Kidney capillary endothelial cell (primary cell): Measurements from ENCODE around the gene LRRC37B.
A peak's percentile ranks its signal among the peaks of the same experiment; 100 is the strongest.
"Not testable (repeated sequence)": the region's sequence is repeated elsewhere in the genome, so short reads cannot be mapped to it uniquely, and the experiment has no call there.

ENCODE experiments used
- DNase-seq: peaks from one replicate; pipeline ENCODE4 v3.0.0-alpha.2; 2018; ENCODE audit warnings: low spot score

The LRRC37B gene

DNA sequence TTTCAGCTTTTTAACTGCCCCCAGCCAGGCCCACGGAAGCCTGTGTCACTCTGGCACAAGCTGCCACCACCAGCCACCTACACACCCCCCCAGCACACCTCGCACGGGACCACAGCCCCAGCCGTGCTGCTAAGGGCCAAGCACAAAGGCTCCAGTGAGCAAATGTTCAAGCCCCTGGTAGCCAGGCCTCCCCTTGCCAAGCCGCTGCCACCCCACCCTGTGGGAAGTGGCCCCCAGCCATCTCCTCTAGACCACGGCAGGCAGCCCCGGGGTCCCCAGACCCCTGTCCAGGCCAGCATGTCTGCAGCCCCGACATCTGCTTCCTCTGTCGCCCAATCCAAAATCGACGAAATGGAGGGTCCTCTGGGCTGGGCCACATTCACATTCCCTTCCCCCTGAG, 35.1 kb downstream of the LRRC37B start:
- DNase-seq: not testable (repeated sequence)

DNA sequence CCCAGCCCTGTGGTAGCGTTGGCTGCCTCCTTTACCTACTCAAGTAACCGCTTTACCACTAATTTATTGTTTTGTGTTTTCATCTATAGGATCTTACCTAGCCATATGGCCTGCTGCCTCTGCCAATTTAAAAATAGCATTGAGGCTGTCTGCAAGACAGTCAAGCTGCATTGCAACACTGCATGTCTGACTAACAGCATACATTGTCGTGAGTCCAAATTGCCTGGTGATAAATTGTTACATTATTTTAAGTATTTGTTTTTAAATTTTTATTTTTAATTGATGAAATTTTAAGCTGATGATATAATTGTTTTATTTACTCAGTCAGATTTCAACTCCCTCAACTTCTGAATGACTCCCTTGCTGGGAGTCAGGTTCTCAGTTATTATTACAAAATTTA, 38.4 kb downstream of the LRRC37B start:
- not testable (repeated sequence) for DNase-seq

DNA sequence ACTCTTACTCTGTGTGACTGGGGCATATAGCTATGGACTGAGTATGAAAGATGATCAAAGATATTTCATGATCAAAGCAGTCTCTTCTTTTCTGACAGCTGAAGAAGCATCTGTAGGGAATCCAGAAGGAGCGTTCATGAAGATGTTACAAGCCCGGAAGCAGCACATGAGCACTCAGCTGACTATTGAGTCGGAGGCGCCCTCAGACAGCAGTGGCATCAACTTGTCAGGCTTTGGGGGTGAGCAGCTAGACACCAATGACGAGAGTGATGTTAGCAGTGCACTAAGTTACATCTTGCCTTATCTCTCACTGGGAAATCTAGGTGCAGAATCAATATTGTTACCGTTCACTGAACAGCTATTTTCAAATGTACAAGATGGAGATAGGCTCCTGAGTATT, 40.5 kb downstream of the LRRC37B start:
- DNase-seq: not testable (repeated sequence)

DNA sequence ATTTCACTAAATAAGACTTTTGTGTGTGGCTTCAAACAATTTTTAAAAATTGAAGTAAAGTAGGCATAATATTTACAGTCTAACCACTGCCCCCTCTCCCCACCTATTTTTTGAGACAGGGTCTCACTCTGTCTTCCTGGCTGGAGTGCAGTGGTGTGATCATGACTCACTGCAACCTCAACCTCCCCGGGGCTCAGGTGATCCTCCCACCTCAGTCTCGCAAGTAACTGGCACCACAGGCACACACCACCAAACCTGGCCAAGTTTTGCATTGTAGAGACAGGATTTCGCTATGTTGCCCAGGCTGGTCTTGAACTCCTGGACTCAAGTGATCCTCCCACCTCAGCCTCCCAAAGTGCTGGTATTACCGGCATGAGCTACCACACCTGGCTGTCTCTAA, 47.8 kb downstream of the LRRC37B start:
- not testable (repeated sequence) for DNase-seq

DNA sequence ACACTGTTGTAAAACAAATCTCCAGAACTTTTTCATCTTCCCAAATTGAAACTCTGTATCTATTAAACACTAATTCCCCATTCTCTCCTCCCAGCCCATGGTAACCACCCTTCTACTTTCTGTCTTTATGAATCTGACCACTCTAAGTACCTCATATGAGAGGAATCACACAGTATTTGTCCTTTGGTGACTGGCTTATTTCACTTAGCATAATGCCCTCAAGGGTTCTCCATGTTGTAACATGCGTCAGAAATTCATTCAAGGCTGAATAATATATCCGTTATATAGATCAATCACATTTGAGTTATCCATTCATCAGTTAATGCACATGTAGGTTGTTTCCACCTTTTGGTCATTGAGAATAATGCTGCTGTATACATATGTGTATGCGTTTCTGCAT, 48.2 kb downstream of the LRRC37B start:
- DNase-seq: not testable (repeated sequence)

DNA sequence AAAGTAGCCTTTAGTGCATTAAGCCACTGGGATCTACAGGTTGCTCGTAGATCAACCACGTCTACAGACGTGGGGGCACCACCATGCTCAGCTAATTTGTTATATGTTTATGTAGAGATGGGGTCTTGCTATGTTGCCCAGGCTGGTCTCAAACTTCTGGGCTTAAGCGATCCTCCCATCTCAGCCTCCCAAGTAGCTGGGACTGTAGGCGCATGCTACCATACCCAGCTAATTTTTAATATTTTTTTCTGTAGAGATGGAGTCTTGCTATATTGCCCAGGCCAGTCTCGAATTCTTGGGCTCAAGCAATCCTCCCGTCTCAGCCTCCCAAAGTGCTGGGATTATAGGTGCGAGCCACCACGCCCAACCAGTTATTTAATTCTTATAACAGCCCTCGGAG, 49.3 kb downstream of the LRRC37B start:
- not testable (repeated sequence) for DNase-seq

DNA sequence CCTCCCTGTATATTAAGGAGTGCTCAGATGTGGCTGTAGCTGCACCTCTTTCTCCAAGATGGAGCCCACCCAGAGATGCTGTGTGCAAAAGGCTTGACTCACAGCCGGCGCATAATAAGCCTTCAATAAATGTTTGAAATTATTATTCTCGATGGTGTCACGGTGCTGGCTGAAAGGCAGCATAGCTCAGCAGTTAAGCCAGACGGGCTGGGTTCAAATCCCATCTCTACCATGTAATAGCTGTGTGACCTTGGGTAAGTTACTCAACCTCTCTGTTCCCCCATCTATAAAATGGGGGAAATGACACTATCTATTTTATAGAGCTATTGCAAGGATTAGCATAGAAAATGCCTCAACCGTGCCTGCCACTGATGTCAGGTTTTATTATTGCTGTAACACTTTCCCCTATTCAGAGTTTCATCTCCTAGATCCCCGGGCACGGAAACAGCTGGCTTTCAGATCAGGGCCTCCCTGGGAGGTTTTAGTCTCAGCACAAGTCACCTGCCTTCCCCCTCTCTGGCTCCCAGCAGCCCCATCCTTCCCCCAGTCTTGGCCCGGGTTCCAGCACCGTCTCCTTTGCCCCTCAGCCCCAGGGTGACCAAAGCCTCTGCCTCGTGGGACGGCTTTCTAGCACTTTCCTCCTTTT, 50.4 kb downstream of the LRRC37B start:
- not testable (repeated sequence) for DNase-seq

DNA sequence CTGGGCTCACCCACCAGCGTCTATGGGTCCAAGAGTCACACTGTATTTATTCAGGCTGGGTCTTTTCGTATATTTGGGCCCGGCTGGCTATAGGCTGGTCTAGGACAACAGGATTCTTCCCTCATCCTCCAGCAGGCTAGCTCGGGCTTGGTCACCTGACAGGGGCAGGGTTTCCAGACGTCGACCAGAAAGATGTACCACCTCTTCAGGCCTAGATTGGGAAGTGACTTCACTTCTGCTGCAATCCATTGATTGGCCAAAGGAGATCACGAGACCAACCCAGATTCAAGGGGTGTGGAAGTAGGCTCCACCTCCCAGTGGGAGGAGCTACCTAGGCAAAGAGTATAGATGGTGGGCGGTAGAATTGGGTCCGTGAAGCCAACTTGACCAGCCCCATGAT, 53.5 kb downstream of the LRRC37B start:
- DNase-seq: not testable (repeated sequence)

DNA sequence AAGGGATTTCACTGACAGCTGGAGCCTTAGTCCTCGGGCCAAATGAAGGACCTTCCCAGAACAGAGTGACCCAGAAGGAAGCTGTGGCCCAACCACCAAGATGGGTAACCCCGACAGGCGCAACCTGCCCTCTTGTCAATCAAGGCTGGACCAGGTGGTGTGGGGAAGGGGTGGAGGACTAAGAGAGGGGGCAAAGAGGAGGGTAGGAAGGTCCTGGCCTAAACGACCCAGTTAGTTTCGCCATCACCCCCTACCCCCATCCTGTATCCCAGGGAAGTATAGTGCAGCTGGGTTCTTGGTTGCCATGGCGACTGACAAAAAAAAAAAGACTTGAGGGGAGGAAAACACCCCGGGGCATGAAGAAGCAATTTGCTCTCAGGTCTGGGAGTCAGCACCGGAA, 54.7 kb downstream of the LRRC37B start:
- not testable (repeated sequence) for DNase-seq

DNA sequence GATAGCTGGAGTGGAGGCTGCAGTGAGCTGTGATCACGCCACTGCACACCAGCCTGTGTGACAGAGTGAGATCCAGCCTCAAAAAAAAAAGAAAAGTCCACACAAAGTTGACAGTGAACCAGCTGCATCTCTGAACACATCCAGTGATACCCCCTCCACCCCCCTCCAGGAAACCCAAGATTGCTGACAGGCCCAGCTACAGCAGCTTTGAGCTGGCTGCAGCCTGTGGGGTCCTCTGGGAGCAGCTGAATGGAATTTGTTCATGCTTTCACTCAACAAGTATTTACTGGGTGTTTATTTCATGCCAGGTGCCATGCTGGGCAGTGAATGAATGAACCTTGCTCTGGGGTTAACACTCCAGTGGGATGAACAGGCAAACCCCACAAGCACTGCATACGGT, 56.9 kb downstream of the LRRC37B start:
- DNase-seq: not testable (repeated sequence)

DNA sequence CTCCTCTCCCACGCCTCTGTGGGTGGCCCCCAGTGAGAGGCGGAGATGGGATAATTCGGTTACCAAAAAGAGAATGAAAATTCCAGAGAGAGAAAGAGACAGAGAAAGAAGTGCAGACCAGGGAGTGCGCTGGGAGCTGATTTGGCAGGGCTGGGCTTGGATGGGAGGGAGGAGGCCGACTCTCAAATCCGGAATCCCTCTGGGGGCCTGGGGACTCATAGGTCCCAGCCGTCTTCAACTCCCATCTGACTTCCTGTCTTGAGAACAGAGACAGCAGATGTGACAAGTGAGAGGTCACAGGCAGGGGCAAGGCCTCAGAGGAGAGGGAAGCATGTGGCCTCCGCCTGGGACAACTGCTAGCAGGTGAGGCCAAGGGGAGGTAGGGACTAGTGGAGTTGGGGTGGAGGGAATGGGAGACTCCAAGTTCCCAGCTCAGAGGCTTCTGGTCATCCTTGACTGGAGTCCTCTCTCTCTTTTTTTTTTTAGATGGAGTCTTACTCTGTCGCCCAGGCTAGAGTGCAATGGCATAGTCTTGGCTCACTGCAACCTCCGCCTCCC, 59.0 kb downstream of the LRRC37B start:
- DNase-seq: not testable (repeated sequence)

DNA sequence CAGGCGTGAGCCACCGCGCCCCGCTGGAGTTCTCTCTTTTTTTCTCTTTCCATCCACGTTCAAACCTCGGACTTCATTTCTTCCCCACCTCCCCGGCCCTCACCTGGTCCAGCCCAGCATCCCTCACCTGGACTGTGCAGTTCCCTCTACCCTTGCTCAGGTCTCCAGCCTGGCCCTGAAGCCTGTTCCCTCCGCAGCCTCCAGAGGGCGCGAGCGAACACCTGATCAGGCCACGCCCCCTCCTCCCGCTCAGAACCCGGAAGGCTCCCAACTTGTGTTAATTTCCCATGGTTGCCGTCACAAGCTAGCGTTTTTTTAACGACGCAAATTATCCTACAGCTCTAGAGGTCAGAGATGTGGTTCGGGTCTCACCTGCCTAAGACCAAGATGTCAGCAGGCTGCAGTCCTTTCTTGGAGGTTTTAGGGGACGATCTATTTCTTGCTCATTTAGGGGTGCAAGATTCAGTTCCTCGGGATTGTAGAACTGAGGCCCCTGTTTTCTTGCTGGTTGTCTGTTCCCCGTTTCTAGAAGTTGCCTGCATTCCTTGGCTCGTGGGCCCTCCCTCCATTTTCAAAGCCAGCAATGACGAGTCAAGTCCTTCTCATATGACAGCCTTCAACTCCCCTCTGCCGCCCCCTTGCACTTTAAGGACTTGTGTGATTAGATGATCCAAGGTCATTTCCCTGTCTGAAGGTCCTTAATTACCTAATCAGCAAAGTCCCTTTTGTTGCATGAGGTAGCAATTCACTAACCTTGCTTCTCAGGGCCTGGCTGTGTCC, 59.9 kb downstream of the LRRC37B start:
- not testable (repeated sequence) for DNase-seq

DNA sequence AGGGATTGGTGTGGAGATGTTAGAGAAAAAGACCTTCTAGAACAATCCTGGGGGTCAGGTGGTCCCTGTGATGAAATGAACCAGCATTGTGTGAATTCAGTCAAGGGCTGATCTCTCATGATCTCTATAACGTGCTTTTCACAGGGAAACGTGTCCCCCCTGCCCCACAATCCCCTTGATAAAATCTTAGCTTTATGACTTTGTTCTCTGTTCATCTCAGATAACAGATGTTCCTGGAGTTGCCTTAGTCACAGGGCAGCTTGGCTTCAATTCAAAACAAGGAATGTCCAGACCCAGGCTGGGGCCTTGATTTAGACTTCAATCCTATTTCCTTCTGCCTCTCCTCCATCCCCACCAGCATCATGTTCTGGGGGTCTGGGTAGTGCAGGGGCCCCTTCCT, 61.9 kb downstream of the LRRC37B start:
- not testable (repeated sequence) for DNase-seq

DNA sequence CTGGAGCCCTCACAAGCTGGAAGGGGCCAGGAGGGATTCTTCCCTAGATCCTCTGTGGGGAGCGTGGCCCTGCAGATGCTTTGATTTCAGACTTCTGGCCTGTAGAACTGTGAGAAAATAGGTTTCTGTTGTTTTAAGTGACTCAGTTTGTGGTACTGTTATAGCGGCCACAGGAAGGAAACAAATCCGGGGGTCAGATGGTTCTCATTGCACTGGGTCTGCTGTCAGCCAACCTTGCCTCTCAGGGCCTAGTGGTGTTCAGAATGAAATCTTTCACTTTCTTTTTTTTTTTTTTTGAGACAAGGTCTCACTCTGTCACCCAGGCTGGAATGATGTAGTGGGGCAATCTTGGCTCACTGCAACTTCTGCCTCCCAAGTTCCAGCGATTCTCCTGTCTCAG, 64.8 kb downstream of the LRRC37B start:
- DNase-seq: not testable (repeated sequence)

DNA sequence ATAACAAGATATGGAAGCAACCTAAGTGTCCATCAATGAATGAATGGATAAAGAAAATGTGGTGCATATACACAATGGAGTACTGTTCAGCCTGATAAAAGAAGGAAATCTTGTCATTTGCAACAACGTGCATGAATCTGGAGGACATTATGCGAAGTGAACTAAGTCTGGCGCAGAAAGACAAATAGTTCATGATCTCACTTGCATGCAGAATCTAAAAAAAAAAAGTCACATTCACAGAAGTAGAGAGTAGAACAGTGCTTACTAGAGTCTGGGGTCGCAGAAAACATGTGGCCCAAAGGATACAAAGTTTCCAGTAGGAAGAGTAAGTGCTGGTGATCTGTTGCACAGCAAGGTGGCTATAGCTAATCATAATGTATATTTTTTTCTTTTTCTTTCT, 65.9 kb downstream of the LRRC37B start:
- not testable (repeated sequence) for DNase-seq

DNA sequence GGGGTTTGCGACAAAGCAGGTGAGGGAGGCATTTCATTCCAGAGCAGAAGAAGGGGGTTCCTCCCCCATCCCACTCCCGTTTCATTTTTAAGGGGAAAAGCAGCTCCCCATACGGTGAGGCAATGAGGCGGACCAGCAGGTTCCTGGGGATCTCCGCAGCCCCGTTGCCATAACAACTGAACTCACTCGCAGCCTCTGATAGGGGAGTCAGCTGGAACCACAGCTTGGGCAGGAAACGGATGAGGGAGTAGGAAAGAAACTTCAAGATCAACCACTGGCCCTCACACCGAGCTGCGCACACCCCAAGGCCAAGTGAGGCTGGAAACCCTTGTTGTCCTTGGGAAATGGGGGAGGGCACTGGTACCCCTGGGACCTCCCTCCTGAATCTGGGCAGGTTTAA, 72.6 kb downstream of the LRRC37B start:
- DNase-seq: peak; percentile 30

DNA sequence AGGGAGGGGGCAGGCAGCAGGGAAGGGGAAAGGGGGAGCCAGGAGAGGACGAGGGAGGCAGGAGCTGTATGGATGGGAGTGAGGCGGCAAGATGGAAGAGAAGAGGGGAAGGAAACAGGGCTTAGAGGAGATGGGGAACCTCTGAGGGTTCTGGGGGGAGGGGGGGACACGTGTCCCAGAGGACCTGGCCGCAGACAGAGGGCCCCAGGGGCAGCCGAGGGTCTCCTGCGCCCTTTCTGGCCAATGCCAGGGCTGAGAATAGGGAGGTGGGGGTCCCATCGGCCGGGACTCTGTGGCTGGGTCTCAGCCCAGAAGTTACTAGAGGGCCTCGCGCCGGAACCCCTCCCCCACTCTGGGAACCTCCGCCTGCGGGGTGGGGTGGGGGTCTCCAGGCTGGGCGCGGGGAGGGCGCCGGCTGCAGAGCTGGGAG, 76.4 kb downstream of the LRRC37B start:
- DNase-seq: not testable (repeated sequence)

DNA sequence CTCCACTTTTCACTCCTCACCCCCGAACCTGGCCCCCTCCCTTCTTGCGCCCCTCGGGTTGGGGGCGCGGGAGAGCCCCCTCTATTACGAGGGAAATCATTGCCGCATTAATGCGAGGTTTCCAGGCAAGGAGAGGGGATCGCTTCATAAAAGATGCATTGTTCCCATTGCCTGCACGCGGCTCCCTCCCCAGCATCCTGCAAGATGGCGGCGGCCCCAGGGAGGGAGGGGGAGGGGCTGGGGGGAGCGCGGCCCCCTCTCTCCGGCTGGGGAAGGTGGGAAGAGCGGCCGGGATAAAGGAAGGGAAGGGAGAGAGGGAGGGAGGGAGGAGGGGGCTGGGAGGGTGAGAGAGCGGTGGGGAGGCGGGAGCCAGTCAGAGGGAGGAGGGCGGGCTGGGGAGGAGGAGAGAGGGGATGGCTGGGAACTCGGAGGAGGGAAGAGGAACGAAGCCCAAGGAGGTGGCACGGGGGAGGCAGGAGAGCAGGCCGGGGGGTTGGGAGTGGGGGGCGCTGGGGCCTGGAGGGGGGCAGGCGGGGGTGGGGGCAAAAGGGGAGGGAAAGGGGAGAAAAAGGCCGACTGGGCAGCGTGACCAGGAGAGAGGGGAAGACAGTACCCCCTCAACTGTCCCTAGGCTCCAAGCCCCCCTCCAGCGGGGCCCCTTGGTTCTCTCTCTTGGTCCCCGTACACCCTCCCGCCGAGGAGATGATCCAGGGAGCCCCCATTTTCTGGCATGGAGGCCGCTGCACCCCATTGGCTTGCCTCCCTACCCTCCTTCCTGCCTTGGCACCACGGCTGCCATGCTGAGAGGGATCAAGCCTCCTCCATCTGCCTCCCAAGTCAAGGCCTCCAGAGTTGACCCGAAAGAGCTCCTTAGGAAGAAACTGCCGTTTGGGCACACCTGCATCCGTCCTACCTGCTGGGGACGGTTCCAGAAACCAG, 77.1 kb downstream of the LRRC37B start:
- not testable (repeated sequence) for DNase-seq

DNA sequence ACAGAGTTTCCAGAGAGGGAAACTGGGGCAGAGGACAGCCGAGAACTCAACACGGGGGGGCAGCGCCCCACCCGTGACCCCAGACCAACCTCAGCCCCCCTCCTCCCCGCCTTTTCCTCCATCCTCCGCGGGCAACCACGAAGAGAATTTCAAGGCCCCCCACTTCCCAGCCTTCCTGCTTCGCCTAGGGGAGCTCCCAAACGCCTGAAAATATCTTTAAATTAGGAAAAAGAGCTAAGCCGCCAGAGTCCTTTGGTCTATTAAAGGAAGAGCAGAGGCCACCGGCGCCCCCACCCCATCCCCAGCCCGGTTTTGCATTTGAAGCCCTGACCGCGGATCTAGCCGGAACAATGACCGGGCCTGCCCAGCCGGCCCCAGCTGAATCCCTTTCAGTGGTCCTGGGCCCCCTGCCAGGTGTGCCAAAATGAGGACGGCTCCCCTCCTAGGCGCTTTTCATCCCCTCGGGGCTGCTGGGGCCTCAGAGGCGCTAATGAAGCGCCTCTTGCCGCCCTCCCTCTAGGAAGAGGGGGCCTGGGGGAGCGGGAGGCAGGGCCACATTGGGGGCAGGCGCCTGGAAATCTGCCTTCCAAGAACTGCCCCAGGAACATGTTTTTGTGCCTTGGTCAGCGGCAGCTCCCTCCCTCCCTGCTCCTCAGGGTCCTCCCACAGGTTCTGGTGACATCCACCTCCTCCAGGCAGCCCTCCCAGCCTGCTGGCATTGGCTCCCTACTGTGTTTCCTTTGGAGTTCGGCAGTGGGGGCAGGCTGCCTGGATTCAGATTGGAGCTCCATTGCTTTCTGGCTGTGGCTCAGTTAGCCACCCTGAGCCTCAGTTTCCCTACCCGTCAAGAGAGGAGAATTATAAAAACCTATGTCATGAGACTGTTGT, 78.0 kb downstream of the LRRC37B start:
- DNase-seq: not testable (repeated sequence)

DNA sequence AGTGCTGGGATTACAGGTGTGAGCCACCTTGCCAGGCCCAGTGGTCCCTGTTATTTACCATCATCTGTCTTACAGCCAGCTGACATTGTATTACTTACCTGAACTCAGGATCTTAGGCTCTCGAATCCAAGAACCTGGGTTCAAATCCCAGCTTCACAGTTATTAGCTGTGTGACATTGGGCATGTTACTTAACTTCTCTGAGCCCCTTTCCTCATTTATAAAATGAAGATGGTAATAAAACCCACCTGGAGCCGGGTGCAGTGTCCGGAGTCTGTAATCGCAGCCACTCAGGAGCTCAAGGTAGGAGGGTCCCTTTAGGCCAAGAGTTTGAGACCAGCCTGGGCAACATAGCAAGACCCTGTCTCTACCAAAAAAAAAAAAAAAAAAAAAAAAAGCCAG, 79.7 kb downstream of the LRRC37B start:
- DNase-seq: not testable (repeated sequence)

DNA sequence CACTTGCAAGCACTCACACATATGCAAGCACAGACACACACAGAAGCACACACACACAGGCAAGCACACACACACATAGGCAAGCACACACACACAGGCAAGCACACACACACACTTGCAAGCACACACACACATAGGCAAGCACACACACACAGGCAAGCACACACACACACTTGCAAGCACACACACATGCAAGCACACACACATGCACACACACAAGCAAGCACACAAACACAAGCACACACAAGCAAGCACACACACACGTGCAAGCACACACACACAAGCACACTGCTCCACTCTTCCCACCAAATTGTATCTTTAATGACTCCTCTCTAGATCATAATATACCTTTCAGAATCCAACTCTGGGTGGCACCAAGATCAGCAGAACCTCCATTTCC, 84.9 kb downstream of the LRRC37B start:
- DNase-seq: not testable (repeated sequence)
